Lower lobe of right lung (tissue), 2 donors: Measurements from ENCODE around the gene THAP10. TPM values are rescaled to one million over a fixed set of nuclear protein-coding genes. Genes with fewer than 3 reads are reported as not detected.

Experiments
- ATAC-seq, 2 donors: fragments of 200-7000 bp; cut with Tn5 transposase; one replicate each; pipeline ENCODE4 v1.9.1; 2020 to 2022; ENCODE audit warnings: mild to moderate bottlenecking in 2 of 2, moderate library complexity in 2 of 2
- DNase-seq: peaks from one replicate; pipeline ENCODE4 v3.0.0-alpha.2; 2020
- H3K27ac ChIP-seq: fragments of 200-600 bp; one replicate; pipeline ENCODE4 v1.8.0; 2022
- H3K27me3 ChIP-seq: fragments of 200-600 bp; one replicate; pipeline ENCODE4 v1.8.0; 2022; ENCODE audit warnings: low read depth
- H3K36me3 ChIP-seq: fragments of 200-600 bp; one replicate; pipeline ENCODE4 v1.8.0; 2022; ENCODE audit warnings: mild to moderate bottlenecking
- H3K4me1 ChIP-seq: fragments of 200-600 bp; one replicate; pipeline ENCODE4 v1.8.0; 2022
- H3K4me3 ChIP-seq: fragments of 200-600 bp; one replicate; pipeline ENCODE4 v1.8.0; 2022; ENCODE audit warnings: mild to moderate bottlenecking
- H3K9me3 ChIP-seq: fragments of 200-600 bp; one replicate; pipeline ENCODE4 v1.8.0; 2022
- CTCF ChIP-seq: fragments of 200-600 bp; IDR thresholded peaks from one replicate; pipeline ENCODE4 v1.8.0; 2022; ENCODE audit warnings: antibody characterized with exemption, mild to moderate bottlenecking
- intact Hi-C: fragments of 100-400 bp; cut with DNase I; formaldehyde crosslinking; loops from one replicate; pipeline ENCODE4 v1.11.0; 2022
- long read RNA-seq: library from polyadenylated mRNA; unstranded; transcript quantifications from one replicate; pipeline ENCODE4 v2.0.0, GENCODE V29; 2021
- total RNA-seq: library from RNA; stranded (reverse); fragmentation: NEBNext Ultra II Directional; extraction: Animal tissue kit (Norgen Biotek cat#: 25700); gene quantifications from one replicate; pipeline ENCODE4 v1.2.1, GENCODE V29; 2021
- donor health status: DM: no; HTN: yes; CAD: no; lungs with severe emphysema.

THAP10 gene
- 2.4 TPM for total RNA-seq
- long read RNA-seq, partial matches to known transcripts: 0 of 2 reads
- long read RNA-seq, other reads (novel, unspliced or antisense): 0 of 2 reads

- peak within 1 kb of the TSS; percentile 86 for H3K4me3 ChIP-seq
- peak within 1 kb of the TSS; percentile 77 for H3K27ac ChIP-seq
- peaks cover 5% of the 10 kb centered on the region for H3K4me1 ChIP-seq
- ATAC-seq: peak; percentile 96 to 98
- DNase-seq: peak; percentile 90
- H3K9me3 ChIP-seq: no peaks in the 10 kb centered on the region
- H3K27me3 ChIP-seq: no peaks in the 10 kb centered on the region
- no peak for TF ChIP-seq CTCF
- intact Hi-C loops: no loop called here
- no peaks in the 10 kb centered on the region for H3K36me3 ChIP-seq
These were observed at the start of gene THAP10, which contains the start of gene LRRC49 for GRCh38 chr15:70892002-70892911. TSS of gene THAP10 (minus strand) at chr15:70892433. CDS start at chr15:70892272, 161 bp downstream. TSS of gene LRRC49 (plus strand) at chr15:70892826. CDS start at chr15:70892895, 69 bp downstream.

GRCh38 chr15:70936326-70936725, 44.1 kb upstream of the THAP10 start:
- TF ChIP-seq CTCF: no peak
- no peak overlapping the region for H3K27ac ChIP-seq
- H3K4me3 ChIP-seq: no peak overlapping the region
- intact Hi-C loops: no loop called here
- no peaks in the 10 kb centered on the region for H3K27me3 ChIP-seq
- no peak for ATAC-seq
- H3K9me3 ChIP-seq: no peaks in the 10 kb centered on the region
- H3K36me3 ChIP-seq: no peaks in the 10 kb centered on the region
- peak; percentile 17 for DNase-seq
- no peaks in the 10 kb centered on the region for H3K4me1 ChIP-seq

- Histone ChIP-seq H3K4me3 (no peak overlapping the region), H3K36me3 (no peaks in the 10 kb centered on the region), H3K27ac (no peak overlapping the region), H3K27me3 (no peaks in the 10 kb centered on the region), H3K9me3 (no peaks in the 10 kb centered on the region), H3K4me1 (no peaks in the 10 kb centered on the region)
- DNase-seq (no peak), ATAC-seq (no peak)
- no peak for TF ChIP-seq CTCF
- intact Hi-C loops: no loop called here
These were observed 43.4 kb upstream of the THAP10 start for GRCh38 chr15:70935631-70936030.

- intact Hi-C loops: no loop called here
- no peaks in the 10 kb centered on the region for H3K9me3 ChIP-seq
- TF ChIP-seq CTCF: no peak
- H3K27ac ChIP-seq: no peak overlapping the region
- DNase-seq: no peak
- no peaks in the 10 kb centered on the region for H3K36me3 ChIP-seq
- H3K27me3 ChIP-seq: no peaks in the 10 kb centered on the region
- H3K4me3 ChIP-seq: no peak overlapping the region
- no peak for ATAC-seq
- H3K4me1 ChIP-seq: no peaks in the 10 kb centered on the region
These were observed 41.2 kb upstream of the THAP10 start for GRCh38 chr15:70933411-70933810.

- Histone ChIP-seq H3K9me3 (no peaks in the 10 kb centered on the region), H3K36me3 (no peaks in the 10 kb centered on the region), H3K27me3 (no peaks in the 10 kb centered on the region), H3K4me3 (no peak overlapping the region), H3K4me1 (no peaks in the 10 kb centered on the region), H3K27ac (no peak overlapping the region)
- intact Hi-C loops: no loop called here
- ATAC-seq: no peak
- no peak for TF ChIP-seq CTCF
- no peak for DNase-seq
These were observed 40.2 kb upstream of the THAP10 start for GRCh38 chr15:70932397-70932796.
